HUDEP-2 (cell line): Measurements from ENCODE around the gene SMARCC2.
"Not testable (repeated sequence)": the region's sequence is repeated elsewhere in the genome, so short reads cannot be mapped to it uniquely, and the experiment has no call there.

ENCODE experiments used
- DNase-seq, 76 experiments: peaks; one replicate each; lab custom pipeline; 2025; ENCODE audit not compliant: unreplicated experiment in 76 of 76; lab: John Stamatoyannopoulos, UW

SMARCC2 gene

DNA sequence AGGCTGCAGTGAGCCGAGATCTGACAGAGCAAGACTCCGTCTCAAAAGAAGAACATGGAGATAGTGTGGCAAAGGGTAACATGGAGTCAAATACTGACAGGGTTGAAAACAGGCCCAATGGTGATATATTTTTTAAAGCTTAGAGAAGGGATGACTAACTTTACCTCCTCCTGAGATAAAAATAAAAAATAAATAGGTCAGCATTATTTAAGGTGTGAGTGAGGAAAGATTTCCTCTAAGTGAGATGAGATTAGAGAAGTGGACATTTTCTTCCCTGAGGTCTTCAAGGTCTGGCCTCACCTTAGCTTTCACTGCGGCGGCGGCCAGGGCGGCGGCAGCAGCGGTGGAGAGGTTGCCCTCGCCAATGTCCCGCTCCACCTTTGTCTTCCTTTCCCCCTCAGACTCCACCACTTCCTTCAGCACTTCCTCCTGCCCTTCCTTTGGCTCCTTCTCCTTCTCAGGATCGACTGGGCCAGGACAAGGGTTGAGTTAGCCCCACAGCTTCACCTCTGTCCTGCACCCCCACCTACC lies 20.0 kb downstream of the SMARCC2 start:
- no peak for DNase-seq

DNA sequence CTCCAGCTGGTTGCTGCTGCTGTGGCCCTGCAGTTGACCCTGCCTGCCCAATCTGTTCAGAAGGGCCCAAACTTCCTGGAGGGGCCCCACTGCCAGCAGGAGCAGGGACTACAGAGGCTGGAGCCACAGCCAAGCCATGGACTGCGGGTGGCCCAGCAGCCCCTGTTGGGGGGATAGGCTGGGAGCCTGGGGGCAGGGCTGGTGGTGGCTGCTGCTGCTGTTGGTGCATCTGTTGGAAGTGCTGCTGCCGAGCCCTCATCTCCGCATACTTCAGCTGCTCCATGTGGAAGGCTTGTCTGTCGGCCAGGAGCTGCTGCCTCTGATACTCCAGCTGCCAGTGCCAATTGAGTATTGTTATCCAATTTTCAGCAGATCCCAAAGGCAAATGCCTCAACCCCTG lies 23.9 kb downstream of the SMARCC2 start:
- DNase-seq, result no peak

DNA sequence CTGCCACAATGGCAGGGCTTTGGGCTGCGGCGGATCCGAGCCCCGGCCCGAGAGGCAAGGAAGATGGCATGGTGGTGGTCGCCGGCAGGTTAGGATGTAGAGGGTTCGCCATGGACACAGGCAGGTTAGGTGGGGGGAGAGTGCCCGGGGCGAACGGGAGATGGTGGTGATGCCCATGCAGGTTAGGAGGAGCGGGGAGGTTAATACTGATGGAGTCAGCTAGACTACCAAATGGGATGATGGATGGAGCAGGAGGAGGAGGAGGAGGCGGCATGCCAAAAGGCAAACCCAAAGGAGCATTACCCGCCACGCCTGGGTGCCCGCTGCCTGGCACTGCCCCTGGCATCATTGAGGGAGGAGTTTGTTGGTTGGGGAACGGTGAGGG lies 24.9 kb downstream of the SMARCC2 start:
- DNase-seq, result no peak

DNA sequence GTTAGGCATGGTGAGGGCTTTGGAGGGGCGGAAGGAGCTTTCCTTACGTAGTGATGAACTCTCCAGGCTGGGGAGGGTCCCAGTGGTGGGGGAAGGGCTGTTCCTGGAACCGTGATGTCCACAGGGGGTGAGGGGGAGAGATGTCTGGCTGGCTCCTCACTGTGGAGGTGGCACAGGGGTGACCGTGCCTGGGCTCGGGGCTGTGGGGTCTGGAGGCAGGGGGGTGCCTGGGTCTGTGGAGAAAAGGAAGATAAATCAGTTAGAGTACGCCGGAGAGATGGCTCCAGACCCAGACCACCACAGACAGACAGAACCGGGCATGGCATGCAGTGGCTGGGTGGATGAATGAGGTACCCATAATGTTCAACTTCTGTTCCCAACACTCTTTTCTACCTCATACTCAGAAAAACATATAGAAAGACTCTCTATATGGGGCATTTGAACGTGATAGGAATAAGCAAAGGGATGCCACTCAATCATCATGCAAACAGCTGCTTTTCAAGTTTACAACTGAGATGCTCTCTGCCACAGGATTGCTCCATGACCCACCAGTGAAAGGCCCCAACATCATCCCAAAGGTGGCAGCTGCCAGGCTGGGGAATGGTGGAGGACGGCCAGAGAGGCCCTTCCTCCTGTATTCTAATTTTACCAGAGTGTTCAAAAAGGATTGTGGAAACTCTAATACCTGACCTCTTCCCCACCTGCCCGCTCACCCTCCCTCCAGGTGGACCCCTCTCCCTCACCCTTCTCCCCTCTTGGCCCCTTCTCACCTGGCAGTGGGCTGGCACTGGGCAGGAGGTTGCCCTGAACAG lies 25.5 kb downstream of the SMARCC2 start:
- DNase-seq, result no peak

DNA sequence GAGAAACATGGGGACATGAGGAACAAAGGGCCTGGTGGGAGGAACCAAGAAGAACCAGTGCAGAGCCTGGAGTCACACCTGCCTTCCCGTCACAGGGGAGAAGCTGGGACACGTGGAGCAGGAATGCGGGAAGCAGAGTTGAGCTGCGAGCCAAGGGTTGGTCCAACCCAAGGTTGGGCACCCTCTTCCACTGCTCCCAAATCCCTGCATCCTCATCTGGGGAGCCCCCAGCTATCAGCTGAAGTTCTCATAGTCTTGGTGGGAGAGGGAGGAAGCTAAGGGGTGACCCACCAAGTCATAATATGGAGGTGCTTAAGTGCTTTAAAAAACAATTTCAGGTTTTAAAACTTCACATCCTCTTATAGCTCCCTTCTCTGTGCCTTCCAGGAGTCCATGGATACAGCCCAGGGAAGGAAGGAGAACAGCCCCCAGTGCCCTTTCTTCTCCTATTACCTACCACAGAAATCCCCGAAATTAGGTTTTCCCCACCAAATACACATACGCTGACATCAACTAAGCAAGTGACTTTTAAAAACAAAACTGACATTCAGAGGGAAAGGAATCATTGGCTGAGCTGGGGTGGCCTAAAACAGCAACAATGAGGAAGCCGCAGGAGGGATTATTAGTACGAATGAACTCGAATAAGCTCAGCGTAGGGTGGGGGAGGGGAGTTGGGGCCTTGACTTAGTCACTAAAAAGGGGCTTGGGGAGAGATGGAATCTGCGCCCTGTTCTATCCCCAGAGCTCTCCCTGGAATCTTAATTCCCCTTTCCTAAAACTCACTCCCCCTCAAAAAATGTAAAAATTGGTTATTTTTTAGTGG lies 26.6 kb downstream of the SMARCC2 start:
- DNase-seq, result no peak

DNA sequence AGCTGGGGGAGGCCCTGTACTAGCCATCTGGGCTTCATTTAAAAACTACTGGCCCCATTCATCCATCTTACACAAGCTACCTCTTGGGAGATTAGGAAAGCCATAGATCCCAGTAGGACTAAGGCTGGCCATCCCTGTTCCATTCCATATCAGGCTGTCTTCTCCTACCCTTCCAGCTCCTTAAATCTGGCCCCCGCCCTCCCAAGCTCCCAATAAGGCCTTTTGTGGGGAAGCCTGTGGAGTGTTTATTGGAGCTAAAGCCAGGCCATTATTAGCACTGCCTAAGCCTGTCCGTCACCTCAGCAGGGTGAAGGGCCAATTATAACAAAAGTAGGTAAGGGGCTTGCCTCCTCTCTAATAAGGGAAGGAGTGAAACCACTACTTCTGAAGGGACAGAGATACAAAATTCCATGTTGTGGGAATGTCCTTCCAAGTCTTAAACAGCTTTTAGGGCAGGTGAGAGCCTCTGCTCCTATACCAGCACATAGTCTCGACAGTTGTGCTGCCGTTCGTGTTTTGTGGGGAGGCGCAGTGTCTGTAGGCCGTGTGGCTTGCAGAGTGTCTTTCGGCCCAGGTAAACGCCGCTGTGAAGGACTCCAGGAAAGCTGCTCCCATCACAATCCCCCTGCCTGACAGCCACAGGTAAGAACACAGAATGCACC lies 27.5 kb downstream of the SMARCC2 start:
- no peak for DNase-seq

DNA sequence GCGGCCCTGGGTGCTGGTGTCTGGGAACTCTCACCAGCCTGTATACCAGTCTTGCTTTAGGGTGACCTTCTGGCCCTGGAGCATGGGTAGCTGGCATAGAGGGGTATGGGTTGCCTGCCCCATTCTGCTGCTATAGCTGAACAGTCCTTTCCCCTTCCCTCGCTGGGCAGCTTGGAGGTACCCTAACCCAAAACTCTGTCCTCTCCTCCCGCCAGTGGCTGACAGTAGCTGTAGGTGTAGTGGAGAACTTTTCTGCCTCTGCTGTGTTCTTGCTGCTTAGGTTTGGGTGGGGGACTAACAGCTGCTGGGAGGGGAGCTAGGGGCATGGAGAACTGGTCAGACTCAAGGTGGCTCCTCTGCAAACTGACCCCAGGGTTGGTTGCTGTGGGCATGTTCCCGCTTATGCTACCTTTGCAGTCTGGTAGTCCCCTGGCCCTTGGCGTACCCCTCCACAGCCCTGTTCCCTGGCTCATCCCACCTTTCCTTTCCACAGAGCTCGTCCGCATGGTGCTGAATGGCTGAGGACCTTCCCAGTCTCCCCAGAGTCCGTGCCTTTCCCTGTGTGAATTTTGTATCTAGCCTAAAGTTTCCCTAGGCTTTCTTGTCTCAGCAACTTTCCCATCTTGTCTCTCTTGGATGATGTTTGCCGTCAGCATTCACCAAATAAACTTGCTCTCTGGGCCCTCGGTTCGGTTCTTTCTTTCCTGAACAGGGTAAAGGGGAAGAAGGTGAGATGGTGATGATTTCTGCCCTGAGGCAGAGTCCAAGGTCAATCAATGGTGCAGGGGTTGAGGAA lies 28.2 kb downstream of the SMARCC2 start:
- DNase-seq, result no peak

DNA sequence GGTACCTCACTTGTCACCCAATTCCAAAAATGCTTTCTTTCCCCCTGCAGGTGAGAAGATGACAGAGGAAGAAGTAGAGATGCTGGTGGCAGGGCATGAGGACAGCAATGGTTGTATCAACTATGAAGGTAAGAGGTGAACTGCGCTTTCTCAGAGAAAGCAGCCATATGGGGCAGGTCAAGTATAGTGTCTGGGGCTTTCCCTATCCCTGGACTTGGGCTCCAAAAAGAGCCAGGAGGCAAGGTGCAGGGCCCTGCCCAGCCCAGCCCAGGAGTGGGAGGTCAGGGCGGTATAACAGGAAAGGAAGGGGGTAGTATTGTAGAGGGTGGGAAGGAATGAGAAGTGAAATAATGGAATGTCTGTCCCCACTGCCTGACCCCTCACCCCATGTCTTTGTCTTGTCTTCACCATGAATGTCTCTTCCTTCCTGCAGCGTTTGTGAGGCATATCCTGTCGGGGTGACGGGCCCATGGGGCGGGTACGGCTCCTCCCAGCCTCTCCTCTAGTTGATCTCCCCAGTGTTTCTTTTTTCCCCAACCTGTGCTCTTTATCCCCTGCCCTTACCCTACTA lies 29.0 kb downstream of the SMARCC2 start:
- no peak for DNase-seq

DNA sequence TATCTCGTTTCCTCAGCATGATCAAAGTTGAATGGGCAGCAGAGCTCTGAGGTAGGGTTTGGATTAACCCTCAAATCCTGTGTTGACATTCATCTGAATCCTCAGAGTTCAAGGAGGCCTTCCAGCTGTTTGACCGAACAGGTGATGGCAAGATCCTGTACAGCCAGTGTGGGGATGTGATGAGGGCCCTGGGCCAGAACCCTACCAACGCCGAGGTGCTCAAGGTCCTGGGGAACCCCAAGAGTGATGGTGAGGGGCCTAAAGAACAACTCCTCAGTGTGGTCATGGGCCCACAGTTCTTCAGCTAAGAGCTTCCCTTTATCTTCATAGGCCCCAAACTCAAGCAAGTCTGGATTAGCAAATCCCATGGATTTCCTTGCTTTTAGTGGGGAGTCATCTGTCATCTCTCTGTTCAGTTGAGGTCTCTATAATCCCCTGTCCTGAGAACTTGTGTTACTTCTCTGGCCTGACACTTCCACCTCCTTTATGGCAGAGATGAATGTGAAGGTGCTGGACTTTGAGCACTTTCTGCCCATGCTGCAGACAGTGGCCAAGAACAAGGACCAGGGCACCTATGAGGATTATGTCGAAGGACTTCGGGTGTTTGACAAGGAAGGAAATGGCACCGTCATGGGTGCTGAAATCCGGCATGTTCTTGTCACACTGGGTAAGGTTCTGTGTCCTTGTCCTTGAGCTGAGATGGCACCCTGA lies 29.6 kb downstream of the SMARCC2 start:
- no peak for DNase-seq

DNA sequence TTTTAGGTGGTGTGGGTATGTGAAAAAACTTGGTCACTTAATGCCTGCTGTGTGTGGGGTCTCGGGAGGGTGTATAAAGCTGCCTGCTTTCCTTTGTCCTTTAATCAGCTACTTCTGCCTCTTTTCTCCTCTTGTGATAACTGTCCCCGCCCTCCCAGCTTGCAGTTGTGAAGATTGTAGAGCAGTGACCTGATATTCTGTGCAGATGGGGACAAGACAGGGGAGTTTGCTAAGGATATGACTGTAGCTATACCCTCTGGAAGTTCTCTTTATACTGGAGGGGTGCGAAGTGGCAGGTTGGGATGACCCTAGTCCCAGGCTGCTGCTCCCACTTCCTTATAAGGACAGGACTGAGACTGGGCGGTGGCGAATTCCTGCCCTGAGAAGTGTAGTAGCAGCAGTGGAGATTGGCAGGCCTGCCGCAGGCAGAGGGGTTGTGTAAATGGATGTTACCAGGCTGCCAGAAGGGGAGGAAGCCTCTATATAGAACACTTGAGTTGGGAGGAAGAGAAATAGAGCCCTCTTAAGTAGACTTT lies 30.3 kb downstream of the SMARCC2 start:
- DNase-seq, result peak in 51 of 76 experiments; percentile 7 to 67 (median 41)

DNA sequence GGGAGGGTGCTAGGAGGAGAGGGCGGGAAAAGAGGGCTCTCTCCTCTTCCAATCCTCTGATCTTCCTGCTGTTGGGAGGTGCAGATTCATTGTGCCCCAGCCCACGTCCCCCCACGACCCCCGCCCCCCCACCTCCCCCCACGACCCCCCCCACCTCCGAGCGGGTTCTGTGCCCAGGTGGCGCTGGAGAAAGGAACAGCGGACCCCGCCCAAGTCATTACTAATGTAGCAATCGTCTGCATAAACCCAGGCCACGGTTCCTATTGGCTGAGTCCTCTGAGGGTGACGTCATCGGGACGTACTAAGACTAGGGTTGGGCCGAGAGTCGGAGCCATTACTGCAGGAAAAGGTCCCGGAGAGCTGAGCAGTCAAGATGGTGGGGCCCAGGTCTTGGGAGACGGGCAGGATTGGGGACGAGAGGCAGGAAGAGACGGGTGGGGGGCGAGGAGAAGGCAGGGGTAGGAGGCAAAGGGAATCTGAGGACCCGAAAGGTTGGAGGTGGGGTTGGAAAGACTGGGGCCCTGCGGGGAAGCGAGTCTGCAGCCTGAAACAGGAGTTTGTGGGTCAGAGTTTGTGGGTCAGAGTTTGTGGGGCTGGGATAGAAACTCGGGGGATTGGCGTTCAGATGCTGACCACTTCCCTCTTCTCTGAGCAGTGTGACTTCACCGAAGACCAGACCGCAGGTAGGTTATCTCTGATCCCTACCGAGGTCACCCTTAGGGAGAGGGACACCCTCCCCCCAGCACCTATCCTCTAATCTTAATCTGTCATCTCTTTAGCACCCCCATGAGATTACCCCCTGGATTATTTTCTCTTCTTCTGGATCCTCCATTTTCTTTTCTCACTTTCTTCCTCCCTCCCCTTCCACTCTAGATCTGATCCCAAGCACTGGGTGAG lies 31.0 kb downstream of the SMARCC2 start, which contains the start of gene MYL6:
TSS of gene MYL6 (plus strand) at position 331 of the 897 bp plus-strand sequence. CDS start at position 374, 43 bp downstream.
- peak in 75 of 76 experiments; percentile 8 to 95 (median 87) for DNase-seq

DNA sequence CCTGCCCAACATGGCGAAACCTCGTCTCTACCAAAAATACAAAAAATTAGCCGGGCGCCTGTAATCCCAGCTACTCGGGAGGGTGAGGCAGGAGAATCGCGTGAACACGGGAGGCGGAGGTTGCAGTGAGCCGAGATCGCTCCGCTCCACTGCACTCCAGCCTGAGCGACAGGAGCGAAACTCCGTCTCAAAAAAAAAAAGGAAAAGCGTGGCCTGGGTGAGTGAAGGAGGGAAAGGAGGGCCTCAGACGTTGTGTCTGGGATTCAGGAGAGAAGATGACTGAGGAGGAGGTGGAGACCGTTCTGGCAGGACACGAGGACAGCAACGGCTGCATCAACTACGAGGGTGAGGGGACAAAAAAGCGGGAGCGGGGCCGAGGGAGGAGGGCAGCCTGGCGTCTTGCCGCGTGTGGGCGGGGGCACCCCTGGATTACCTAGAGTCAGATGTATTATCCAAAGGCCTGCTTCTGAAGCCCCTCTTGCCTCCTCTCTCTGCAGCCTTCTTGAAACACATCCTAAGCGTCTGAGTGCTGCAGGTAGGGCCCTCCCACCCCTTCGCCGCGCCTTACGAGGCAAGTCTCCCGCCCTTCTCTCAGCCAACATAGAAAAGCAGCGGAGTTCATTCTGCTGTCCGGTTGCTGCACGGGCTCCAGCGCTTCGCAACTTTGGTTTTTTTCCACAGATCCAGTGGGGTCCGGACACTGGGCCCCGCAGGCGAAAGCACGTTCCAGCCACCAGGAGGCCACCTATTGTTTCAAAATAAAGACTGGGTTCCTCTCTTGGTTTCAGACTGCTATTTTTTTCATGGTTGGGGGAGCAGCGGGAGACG lies 31.9 kb downstream of the SMARCC2 start:
- DNase-seq, result peak in 47 of 76 experiments; percentile 4 to 70 (median 45)

DNA sequence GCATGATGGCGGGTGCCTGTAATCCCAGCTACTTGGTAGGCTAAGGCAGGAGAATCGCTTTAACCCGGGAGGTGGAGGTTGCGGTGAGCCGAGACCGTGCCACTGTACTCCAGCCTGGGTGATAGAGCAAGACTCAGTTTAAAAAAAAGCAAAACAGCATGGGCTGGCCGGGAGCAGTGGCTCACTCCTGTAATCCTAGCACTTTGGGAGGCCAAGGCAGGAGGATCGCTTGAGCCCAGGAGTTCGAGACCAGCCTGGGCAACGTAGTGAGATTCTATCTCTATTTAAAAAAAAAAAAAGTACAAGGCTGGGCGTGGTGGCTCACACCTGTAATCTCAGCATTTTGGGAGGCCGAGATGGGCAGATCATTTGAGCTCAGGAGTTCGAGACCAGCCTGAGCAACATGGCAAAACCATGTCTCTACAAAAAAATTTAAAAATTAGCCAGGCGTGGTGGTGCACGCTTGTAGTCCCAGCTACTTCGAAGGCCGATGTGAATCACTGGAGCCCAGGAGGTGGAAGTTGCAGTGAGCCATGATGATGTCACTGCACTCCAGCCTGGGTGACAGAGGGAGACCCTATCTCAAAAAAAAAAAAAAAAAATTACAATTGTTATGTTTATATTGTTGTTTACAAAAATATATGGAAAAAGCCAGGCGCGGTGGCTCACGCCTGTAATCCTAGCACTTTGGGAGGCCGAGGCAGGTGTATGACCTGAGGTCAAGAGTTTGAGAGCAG lies 32.7 kb downstream of the SMARCC2 start:
- not testable (repeated sequence) for DNase-seq

DNA sequence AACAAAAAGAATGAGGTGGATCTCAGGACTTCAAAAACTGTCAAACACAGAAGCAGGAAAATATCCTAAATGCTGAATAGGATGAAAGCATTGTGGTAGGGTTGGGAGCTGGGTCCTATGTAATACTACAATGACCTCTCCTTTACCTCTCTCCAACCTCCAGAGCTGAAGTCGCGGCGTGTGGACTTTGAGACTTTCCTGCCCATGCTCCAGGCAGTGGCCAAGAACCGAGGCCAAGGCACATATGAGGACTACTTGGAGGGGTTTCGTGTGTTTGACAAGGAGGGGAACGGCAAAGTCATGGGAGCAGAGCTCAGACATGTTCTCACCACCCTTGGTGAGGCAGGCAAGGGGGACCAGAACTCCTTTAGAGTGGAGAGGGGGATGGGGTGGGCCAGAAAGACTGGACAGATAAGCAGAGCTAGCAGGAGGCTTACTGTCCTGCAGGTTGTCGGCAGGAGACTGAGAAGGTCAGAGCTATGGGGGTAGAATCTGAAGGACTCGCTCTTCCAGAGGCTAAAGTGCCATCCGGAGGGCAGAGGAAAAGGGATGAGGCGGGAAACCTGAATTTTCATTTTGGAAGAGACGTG lies 33.9 kb downstream of the SMARCC2 start:
- DNase-seq, result no peak

DNA sequence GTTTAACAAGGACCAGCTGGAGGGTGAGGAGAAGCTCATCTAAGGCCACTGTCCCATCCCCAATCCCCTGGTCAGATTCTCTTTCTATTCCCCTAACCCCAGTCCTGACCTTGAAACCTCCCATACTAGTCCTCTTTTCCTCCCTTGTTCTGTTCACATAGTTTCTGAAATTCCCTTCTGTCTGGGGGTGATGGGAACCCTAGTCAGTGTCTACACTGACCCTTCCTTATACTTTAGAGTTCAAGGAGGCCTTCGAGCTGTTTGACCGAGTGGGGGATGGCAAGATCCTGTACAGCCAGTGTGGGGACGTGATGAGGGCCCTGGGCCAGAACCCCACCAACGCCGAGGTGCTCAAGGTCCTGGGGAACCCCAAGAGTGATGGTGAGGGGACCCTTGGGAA lies 34.5 kb downstream of the SMARCC2 start:
- DNase-seq, result no peak

DNA sequence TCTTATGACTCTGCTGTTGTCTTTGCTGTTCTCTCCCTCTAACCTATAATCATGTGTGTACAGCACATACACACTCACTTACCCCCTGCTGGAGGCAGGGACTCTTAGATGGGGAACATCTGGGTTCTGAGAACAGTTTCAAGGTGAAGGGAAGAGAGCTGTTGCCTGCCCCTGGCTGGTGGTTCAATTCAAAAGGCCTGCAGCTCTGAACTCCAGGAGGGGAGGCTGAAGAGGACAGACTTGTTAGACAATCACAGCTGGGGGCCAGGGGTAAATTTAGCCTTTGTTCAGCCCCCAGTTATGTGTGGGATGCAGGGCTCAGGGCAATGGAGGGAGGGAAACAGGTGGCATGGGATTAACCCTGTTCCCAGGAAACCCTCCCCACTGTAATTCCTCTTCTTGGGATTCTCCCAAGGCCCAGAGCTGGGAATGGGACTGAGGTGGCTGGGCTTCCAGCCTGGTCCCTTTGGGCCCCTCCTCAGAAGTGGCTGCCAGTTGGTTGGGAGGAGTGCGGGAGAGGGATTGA lies 35.0 kb downstream of the SMARCC2 start:
- peak in 2 of 76 experiments; percentile 4 to 21 for DNase-seq
